Progenitor cell of endocrine pancreas (in vitro differentiated cells): ENCODE results near the gene MRPL50. TPM values are rescaled to one million over a fixed set of nuclear protein-coding genes. Genes with fewer than 3 reads are reported as not detected.

Experiments used
- DNase-seq: peaks from one replicate; pipeline ENCODE4 v3.0.0; 2021; ENCODE audit warnings: low spot score; ENCODE audit not compliant: unreplicated experiment
- H3K27ac Mint-ChIP-seq: 2 replicates; pipeline ENCODE4 v1.8.0; 2021; ENCODE audit warnings: mild to moderate bottlenecking, moderate library complexity, mixed read lengths
- H3K27me3 Mint-ChIP-seq: 2 replicates; pipeline ENCODE4 v1.8.0; 2021; ENCODE audit warnings: mixed read lengths
- H3K36me3 Mint-ChIP-seq: 2 replicates; pipeline ENCODE4 v1.8.0; 2022; ENCODE audit warnings: mixed read lengths; ENCODE audit not compliant: insufficient read depth
- H3K4me1 Mint-ChIP-seq: 2 replicates; pipeline ENCODE4 v1.8.0; 2021; ENCODE audit warnings: low read depth, mixed read lengths
- H3K4me3 Mint-ChIP-seq: 2 replicates; pipeline ENCODE4 v1.8.0; 2021; ENCODE audit warnings: low read depth, mild to moderate bottlenecking, moderate library complexity, mixed read lengths
- H3K9me3 Mint-ChIP-seq: 2 replicates; pipeline ENCODE4 v1.8.0; 2021; ENCODE audit warnings: low read depth, mixed read lengths
- CTCF ChIP-seq: fragments of 200-600 bp; sonication (generic); IDR thresholded peaks from one replicate; pipeline ENCODE4 v1.5.0; 2021; ENCODE audit warnings: antibody characterized with exemption, mild to moderate bottlenecking; ENCODE audit not compliant: unreplicated experiment
- total RNA-seq: library from RNA; stranded (reverse); gene quantifications from 2 replicates; pipeline ENCODE4 v1.2.1, GENCODE V29; 2021

MRPL50 gene
- total RNA-seq, 1 donor from 2014 or later, result 16.1 TPM

- no peaks in the 10 kb centered on the region for H3K27me3 Mint-ChIP-seq
- peak overlapping the region; percentile 99 for H3K27ac Mint-ChIP-seq
- peaks cover 70% of the 10 kb centered on the region for H3K36me3 Mint-ChIP-seq
- H3K4me3 Mint-ChIP-seq, result peak overlapping the region; percentile 98
- DNase-seq, result no peak
- H3K9me3 Mint-ChIP-seq, result peaks cover 52% of the 10 kb centered on the region
- TF ChIP-seq CTCF, result no peak
- peaks cover 14% of the 10 kb centered on the region for H3K4me1 Mint-ChIP-seq
Measured at GRCh38 chr9:101398930-101399642, 668 bp upstream of the MRPL50 start.

GRCh38 chr9:101397746-101398067 is 711 bp downstream of the MRPL50 start:
- peak overlapping the region; percentile 99 for H3K27ac Mint-ChIP-seq
- DNase-seq, result no peak
- no peaks in the 10 kb centered on the region for H3K27me3 Mint-ChIP-seq
- H3K36me3 Mint-ChIP-seq, result peaks cover 67% of the 10 kb centered on the region
- H3K9me3 Mint-ChIP-seq, result peaks cover 45% of the 10 kb centered on the region
- no peak for TF ChIP-seq CTCF
- H3K4me1 Mint-ChIP-seq, result peaks cover 14% of the 10 kb centered on the region
- H3K4me3 Mint-ChIP-seq, result peak overlapping the region; percentile 98

GRCh38 chr9:101394687-101395086 is 3.7 kb downstream of the MRPL50 start:
- DNase-seq, result no peak
- no peaks in the 10 kb centered on the region for H3K27me3 Mint-ChIP-seq
- peaks cover 6% of the 10 kb centered on the region for H3K4me1 Mint-ChIP-seq
- H3K9me3 Mint-ChIP-seq, result peaks cover 44% of the 10 kb centered on the region
- H3K27ac Mint-ChIP-seq, result no peak overlapping the region
- TF ChIP-seq CTCF, result no peak
- H3K36me3 Mint-ChIP-seq, result peaks cover 67% of the 10 kb centered on the region
- no peak overlapping the region for H3K4me3 Mint-ChIP-seq

- H3K9me3 Mint-ChIP-seq, result peaks cover 44% of the 10 kb centered on the region
- H3K4me3 Mint-ChIP-seq, result no peak overlapping the region
Measured at GRCh38 chr9:101393135-101393534, 5.3 kb downstream of the MRPL50 start.

GRCh38 chr9:101388507-101388993 is 9.9 kb downstream of the MRPL50 start:
- DNase-seq, result no peak
- H3K27ac Mint-ChIP-seq, result peak overlapping the region; percentile 74
- peaks cover 37% of the 10 kb centered on the region for H3K9me3 Mint-ChIP-seq
- H3K4me1 Mint-ChIP-seq, result peaks cover 2% of the 10 kb centered on the region
- H3K27me3 Mint-ChIP-seq, result no peaks in the 10 kb centered on the region
- no peak overlapping the region for H3K4me3 Mint-ChIP-seq
- no peak for TF ChIP-seq CTCF
- H3K36me3 Mint-ChIP-seq, result peaks cover 64% of the 10 kb centered on the region

More at GRCh38 chr9:101393135-101393534, 5.3 kb downstream of the MRPL50 start:
- DNase-seq, result no peak
- Mint-ChIP-seq H3K27ac (no peak overlapping the region), H3K36me3 (peaks cover 76% of the 10 kb centered on the region), H3K4me1 (peaks cover 5% of the 10 kb centered on the region), H3K27me3 (no peaks in the 10 kb centered on the region)
- TF ChIP-seq CTCF, result no peak
